ENCODE results near the gene FLT1. TPM values are rescaled to one million over a fixed set of nuclear protein-coding genes. Genes with fewer than 3 reads are reported as not detected.

Gene FLT1
- total RNA-seq, 1 donor from 2014 or later: not detected

GRCh38 chr13:28478127-28478526, 16.8 kb downstream of the FLT1 start:
- H3K27ac Mint-ChIP-seq (ENCODE audit: unreplicated experiment): no peak overlapping the region
- no peak overlapping the region for H3K4me3 Mint-ChIP-seq
- DNase-seq (ENCODE audit: low read depth, low spot score): no peak
- H3K9me3 Mint-ChIP-seq: no peaks in the 10 kb centered on the region
- H3K27me3 Mint-ChIP-seq (ENCODE audit: low read depth): peaks cover 18% of the 10 kb centered on the region
- H3K36me3 Mint-ChIP-seq (ENCODE audit: low read depth): no peaks in the 10 kb centered on the region
- no peak for TF ChIP-seq CTCF (conservative IDR thresholded peaks at IDR 0.05)
- no peaks in the 10 kb centered on the region for H3K4me1 Mint-ChIP-seq

GRCh38 chr13:28477709-28477973, 17.3 kb downstream of the FLT1 start:
- DNase-seq (ENCODE audit: low read depth, low spot score): no peak
- H3K27me3 Mint-ChIP-seq (ENCODE audit: low read depth): peaks cover 13% of the 10 kb centered on the region
- no peaks in the 10 kb centered on the region for H3K9me3 Mint-ChIP-seq
- no peaks in the 10 kb centered on the region for H3K36me3 Mint-ChIP-seq (ENCODE audit: low read depth)
- no peak overlapping the region for H3K4me3 Mint-ChIP-seq
- H3K27ac Mint-ChIP-seq (ENCODE audit: unreplicated experiment): no peak overlapping the region
- TF ChIP-seq CTCF (conservative IDR thresholded peaks at IDR 0.05): no peak
- H3K4me1 Mint-ChIP-seq: no peaks in the 10 kb centered on the region

- no peaks in the 10 kb centered on the region for H3K36me3 Mint-ChIP-seq (ENCODE audit: low read depth)
- H3K4me3 Mint-ChIP-seq: no peak overlapping the region
- DNase-seq (ENCODE audit: low read depth, low spot score): no peak
- no peak for TF ChIP-seq CTCF (conservative IDR thresholded peaks at IDR 0.05)
- no peaks in the 10 kb centered on the region for H3K9me3 Mint-ChIP-seq
- H3K27me3 Mint-ChIP-seq (ENCODE audit: low read depth): peaks cover 10% of the 10 kb centered on the region
- no peak overlapping the region for H3K27ac Mint-ChIP-seq (ENCODE audit: unreplicated experiment)
- H3K4me1 Mint-ChIP-seq: no peaks in the 10 kb centered on the region
These were observed 17.8 kb downstream of the FLT1 start for GRCh38 chr13:28476919-28477708.

- Mint-ChIP-seq H3K36me3 (ENCODE audit: low read depth) (no peaks in the 10 kb centered on the region), H3K4me3 (no peak overlapping the region), H3K27ac (ENCODE audit: unreplicated experiment) (no peak overlapping the region), H3K27me3 (ENCODE audit: low read depth) (peaks cover 10% of the 10 kb centered on the region), H3K4me1 (no peaks in the 10 kb centered on the region), H3K9me3 (no peaks in the 10 kb centered on the region)
- no peak for TF ChIP-seq CTCF (conservative IDR thresholded peaks at IDR 0.05)
- DNase-seq (ENCODE audit: low read depth, low spot score): no peak
These were observed 18.8 kb downstream of the FLT1 start for GRCh38 chr13:28475916-28476725.

GRCh38 chr13:28474491-28475134, 20.3 kb downstream of the FLT1 start:
- Mint-ChIP-seq H3K27ac (ENCODE audit: unreplicated experiment) (no peak overlapping the region), H3K9me3 (no peaks in the 10 kb centered on the region), H3K4me1 (no peaks in the 10 kb centered on the region), H3K4me3 (no peak overlapping the region), H3K27me3 (ENCODE audit: low read depth) (peaks cover 3% of the 10 kb centered on the region), H3K36me3 (ENCODE audit: low read depth) (no peaks in the 10 kb centered on the region)
- no peak for DNase-seq (ENCODE audit: low read depth, low spot score)
- no peak for TF ChIP-seq CTCF (conservative IDR thresholded peaks at IDR 0.05)

Data from neural crest cell (in vitro differentiated cells).